IPS-20b (cell line): ENCODE results near the gene GRB10.
"Not testable (repeated sequence)": the region's sequence is repeated elsewhere in the genome, so short reads cannot be mapped to it uniquely, and the experiment has no call there.

Experiments
- H3K27ac ChIP-seq: one replicate; pipeline ENCODE4 v1.5.1; 2013; ENCODE audit warnings: low read length
- H3K27me3 ChIP-seq: 2 replicates; pipeline ENCODE4 v1.6.1; 2013; ENCODE audit warnings: mild to moderate bottlenecking, low read length, inconsistent platforms; ENCODE audit not compliant: insufficient read depth
- H3K36me3 ChIP-seq: 2 replicates; pipeline ENCODE4 v1.6.1; 2013; ENCODE audit warnings: low read depth, mild to moderate bottlenecking, inconsistent platforms, low read length, moderate library complexity; ENCODE audit not compliant: insufficient read depth
- H3K4me1 ChIP-seq: 2 replicates; pipeline ENCODE4 v1.6.1; 2013; ENCODE audit warnings: mild to moderate bottlenecking, control low read depth, inconsistent platforms, low read length, moderate library complexity; ENCODE audit not compliant: insufficient read depth
- H3K4me3 ChIP-seq: 2 replicates; pipeline ENCODE4 v1.5.1; 2013; ENCODE audit warnings: mild to moderate bottlenecking, low read length, inconsistent platforms
- H3K9ac ChIP-seq: 2 replicates; pipeline ENCODE4 v1.6.1; 2013; ENCODE audit warnings: low read depth, mild to moderate bottlenecking, inconsistent platforms, low read length, moderate library complexity
- H3K9me3 ChIP-seq: 2 replicates; pipeline ENCODE4 v1.6.1; 2013; ENCODE audit warnings: mild to moderate bottlenecking, low read depth, low read length, inconsistent platforms; ENCODE audit not compliant: insufficient read depth

Gene GRB10

GRCh38 chr7:50735836-50736235 lies 46.9 kb downstream of the GRB10 start:
- not testable (repeated sequence) for H3K27ac ChIP-seq, H3K4me3 ChIP-seq, H3K9ac ChIP-seq, H3K4me1 ChIP-seq, H3K36me3 ChIP-seq, H3K9me3 ChIP-seq, H3K27me3 ChIP-seq

DNA sequence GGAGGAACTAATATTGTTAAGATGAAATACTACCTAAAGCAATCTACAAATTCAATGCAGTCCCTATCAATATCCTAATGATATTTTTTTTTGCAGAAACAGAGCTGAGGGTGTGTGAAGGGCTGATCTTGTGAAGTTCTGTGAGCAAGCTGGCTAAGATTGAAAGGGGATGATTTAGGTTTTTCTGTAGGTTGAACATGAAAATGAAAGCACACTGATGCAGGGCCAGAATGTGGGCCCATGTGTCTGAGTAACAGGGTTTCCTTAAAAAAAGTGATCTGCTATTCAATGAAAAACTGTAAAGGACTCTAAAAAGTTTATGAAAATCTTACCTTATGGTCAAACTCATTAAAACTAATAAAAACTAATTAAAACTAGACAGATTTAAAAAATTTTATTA lies 47.4 kb downstream of the GRB10 start:
- Histone ChIP-seq H3K27me3 (no peaks in the 10 kb centered on the region), H3K4me3 (no peak overlapping the region), H3K27ac (no peak overlapping the region), H3K36me3 (peaks cover 11% of the 10 kb centered on the region; the same call in 1 of the 2 replicates), H3K4me1 (no peaks in the 10 kb centered on the region), H3K9ac (no peak overlapping the region), H3K9me3 (no peaks in the 10 kb centered on the region)

DNA sequence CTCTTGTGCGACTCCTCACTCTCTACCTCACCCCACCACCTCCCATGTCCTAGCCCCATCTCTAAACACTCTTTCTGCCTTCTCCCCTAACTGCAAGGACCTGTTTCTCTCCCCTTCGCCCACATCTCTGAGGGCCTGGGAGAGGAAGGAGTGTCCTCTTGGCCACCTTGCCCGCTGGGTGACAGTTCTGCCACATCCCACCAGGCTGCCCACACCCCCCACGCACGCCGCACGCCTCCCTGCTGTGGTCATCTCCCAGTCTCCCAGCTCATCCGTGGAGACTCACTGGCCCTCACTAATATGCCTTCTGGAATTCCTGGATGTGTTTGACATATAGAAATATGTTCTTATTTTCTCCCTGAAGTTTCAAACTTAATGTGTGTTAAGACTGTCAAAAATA lies 48.5 kb downstream of the GRB10 start:
- H3K4me1 ChIP-seq: no peaks in the 10 kb centered on the region
- no peak overlapping the region for H3K4me3 ChIP-seq
- peaks cover 11% of the 10 kb centered on the region; the same call in 1 of the 2 replicates for H3K36me3 ChIP-seq
- H3K9ac ChIP-seq: no peak overlapping the region
- H3K27ac ChIP-seq: no peak overlapping the region
- H3K27me3 ChIP-seq: no peaks in the 10 kb centered on the region
- no peaks in the 10 kb centered on the region for H3K9me3 ChIP-seq

DNA sequence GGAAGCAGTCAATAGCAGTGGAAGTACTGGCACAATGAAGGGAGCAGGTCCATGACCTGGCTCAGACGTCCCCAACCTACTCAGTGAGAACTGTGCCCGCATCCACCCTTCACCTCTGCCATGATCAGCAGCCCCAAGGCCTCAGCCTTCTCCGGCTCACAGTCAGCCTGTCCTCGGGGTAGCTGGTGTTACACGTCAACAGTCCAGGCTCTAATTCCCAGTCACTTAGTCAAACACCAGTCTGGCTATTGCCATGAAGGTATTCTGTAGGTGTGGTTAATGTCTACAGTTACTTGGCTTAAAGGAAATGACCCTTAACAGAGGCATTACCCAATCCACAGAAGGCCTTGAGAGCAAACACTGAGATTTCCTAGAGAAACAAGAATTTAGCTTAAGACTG lies 49.1 kb downstream of the GRB10 start:
- H3K27me3 ChIP-seq: no peaks in the 10 kb centered on the region
- H3K9me3 ChIP-seq: no peaks in the 10 kb centered on the region
- H3K4me1 ChIP-seq: no peaks in the 10 kb centered on the region
- no peak overlapping the region for H3K27ac ChIP-seq
- H3K9ac ChIP-seq: no peak overlapping the region
- H3K36me3 ChIP-seq: peaks cover 11% of the 10 kb centered on the region; the same call in 1 of the 2 replicates
- no peak overlapping the region for H3K4me3 ChIP-seq

GRCh38 chr7:50731703-50732582 lies 50.8 kb downstream of the GRB10 start:
- H3K9me3 ChIP-seq: no peaks in the 10 kb centered on the region
- H3K9ac ChIP-seq: no peak overlapping the region
- no peaks in the 10 kb centered on the region for H3K27me3 ChIP-seq
- no peaks in the 10 kb centered on the region for H3K4me1 ChIP-seq
- H3K27ac ChIP-seq: no peak overlapping the region
- no peak overlapping the region for H3K4me3 ChIP-seq
- H3K36me3 ChIP-seq: peaks cover 11% of the 10 kb centered on the region; the same call in 1 of the 2 replicates

GRCh38 chr7:50730446-50731400 lies 52.0 kb downstream of the GRB10 start:
- Histone ChIP-seq H3K27ac (no peak overlapping the region), H3K4me1 (no peaks in the 10 kb centered on the region), H3K9me3 (no peaks in the 10 kb centered on the region), H3K27me3 (no peaks in the 10 kb centered on the region), H3K36me3 (peaks cover 11% of the 10 kb centered on the region; the same call in 1 of the 2 replicates), H3K4me3 (no peak overlapping the region), H3K9ac (no peak overlapping the region)

GRCh38 chr7:50729962-50730361 lies 52.7 kb downstream of the GRB10 start:
- Histone ChIP-seq H3K9ac (no peak overlapping the region), H3K27ac (no peak overlapping the region), H3K27me3 (no peaks in the 10 kb centered on the region), H3K4me1 (no peaks in the 10 kb centered on the region; the same call in 1 of the 2 replicates), H3K9me3 (no peaks in the 10 kb centered on the region), H3K4me3 (no peak overlapping the region), H3K36me3 (peaks cover 14% of the 10 kb centered on the region; the same call in 1 of the 2 replicates)

DNA sequence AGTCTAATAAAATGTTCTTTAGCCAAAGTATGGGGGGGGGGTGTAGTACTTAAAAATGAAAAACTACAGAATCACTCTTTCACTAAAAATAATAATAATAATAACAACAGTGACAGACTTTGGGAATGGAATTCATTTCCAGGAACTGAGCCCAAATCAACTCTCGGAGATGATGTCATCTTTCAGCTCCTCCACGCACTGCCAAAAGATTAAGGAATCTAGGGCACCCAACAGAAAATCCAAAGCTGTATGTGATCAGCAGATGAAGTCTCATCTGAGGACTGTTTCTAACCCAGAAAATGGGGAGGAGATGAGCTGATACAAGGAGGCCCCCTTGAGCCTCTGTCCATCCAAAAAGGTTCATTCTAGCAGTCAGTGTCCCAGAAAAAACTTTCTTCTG lies 54.5 kb downstream of the GRB10 start:
- Histone ChIP-seq H3K36me3 (peaks cover 24% of the 10 kb centered on the region; the same call in 1 of the 2 replicates), H3K4me3 (no peak overlapping the region), H3K4me1 (no peaks in the 10 kb centered on the region; the same call in 1 of the 2 replicates), H3K9me3 (no peaks in the 10 kb centered on the region), H3K27me3 (no peaks in the 10 kb centered on the region), H3K27ac (no peak overlapping the region), H3K9ac (no peak overlapping the region)

DNA sequence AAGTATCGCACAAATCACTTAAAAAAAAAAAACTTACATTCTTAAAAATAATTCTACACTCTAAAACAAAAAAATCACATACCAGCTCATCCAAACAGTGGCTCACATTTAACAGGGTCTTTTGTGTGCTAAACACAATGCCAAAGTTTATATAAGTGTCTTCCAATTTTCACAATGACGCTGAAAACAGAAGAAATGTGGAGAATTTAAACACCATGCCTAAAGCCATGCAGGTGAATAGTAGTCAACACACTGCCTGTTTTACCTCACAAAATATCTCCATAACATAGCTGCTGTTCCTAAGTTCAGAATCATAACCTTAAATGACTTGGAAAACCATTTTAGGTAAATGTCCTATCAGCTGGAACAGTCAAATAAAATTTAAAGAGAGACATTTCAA lies 55.0 kb downstream of the GRB10 start:
- H3K27me3 ChIP-seq: no peaks in the 10 kb centered on the region
- H3K9me3 ChIP-seq: no peaks in the 10 kb centered on the region
- no peak overlapping the region for H3K27ac ChIP-seq
- no peaks in the 10 kb centered on the region; the same call in 1 of the 2 replicates for H3K4me1 ChIP-seq
- H3K36me3 ChIP-seq: peaks cover 24% of the 10 kb centered on the region; the same call in 1 of the 2 replicates
- no peak overlapping the region for H3K4me3 ChIP-seq
- no peak overlapping the region for H3K9ac ChIP-seq

DNA sequence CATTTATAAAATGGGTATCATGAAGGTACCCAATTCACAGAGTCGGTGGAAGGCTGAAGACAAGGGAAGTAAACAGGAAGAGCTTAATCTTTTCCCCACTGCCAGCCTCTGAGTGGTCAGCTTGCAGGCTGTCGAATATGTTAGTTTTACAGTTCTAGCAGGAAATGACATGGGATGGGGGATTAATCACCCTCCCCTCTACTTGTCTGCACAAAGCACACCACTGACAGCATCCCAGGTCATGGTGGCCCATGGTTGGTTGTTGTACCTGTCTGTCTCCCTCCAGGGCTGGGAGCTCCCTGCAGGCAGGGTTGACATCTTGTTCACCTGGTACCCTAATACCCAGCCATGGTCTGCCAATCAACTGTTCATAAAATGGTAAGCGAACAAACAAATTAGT lies 55.6 kb downstream of the GRB10 start:
- peaks cover 24% of the 10 kb centered on the region; the same call in 1 of the 2 replicates for H3K36me3 ChIP-seq
- no peaks in the 10 kb centered on the region; the same call in 1 of the 2 replicates for H3K4me1 ChIP-seq
- no peak overlapping the region for H3K27ac ChIP-seq
- H3K27me3 ChIP-seq: no peaks in the 10 kb centered on the region
- no peak overlapping the region for H3K9ac ChIP-seq
- no peak overlapping the region for H3K4me3 ChIP-seq
- no peaks in the 10 kb centered on the region for H3K9me3 ChIP-seq

DNA sequence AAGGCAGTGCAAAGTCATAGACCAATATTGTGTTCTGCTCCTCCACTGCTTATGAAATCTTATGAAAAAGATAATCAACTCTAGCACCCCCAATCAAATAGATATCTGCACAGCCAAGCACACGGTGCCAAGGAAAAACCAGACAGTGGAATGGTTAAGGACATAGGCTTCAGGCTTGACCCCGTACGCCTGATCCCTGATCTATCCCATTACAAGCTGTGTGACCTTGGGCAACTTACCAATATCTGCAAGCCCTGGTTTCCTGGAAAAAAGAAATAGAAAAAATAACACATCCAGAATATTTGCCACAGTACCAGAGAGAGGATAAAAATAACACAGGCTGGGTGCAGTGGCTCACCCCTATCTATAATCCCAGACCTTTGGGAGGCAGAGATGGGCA lies 56.9 kb downstream of the GRB10 start:
- Histone ChIP-seq H3K27me3 (no peaks in the 10 kb centered on the region), H3K4me1 (no peaks in the 10 kb centered on the region; the same call in 1 of the 2 replicates), H3K4me3 (no peak overlapping the region), H3K27ac (no peak overlapping the region), H3K9me3 (no peaks in the 10 kb centered on the region), H3K36me3 (peaks cover 15% of the 10 kb centered on the region; the same call in 1 of the 2 replicates), H3K9ac (no peak overlapping the region)
